Measurements from ENCODE around the gene ADAMTS12.

GRCh38 chr5:33937707-33938506, 46.1 kb upstream of the ADAMTS12 start:
- TF ChIP-seq CTCF (IDR thresholded peaks at IDR 0.05) (no peak), POLR2A (IDR thresholded peaks at IDR 0.05) (no peak)

Data from lower leg skin (tissue), 3 donors.